ENCODE results near the gene DEPDC5. TPM values are rescaled to one million over a fixed set of nuclear protein-coding genes. Genes with fewer than 3 reads are reported as not detected.

Gene DEPDC5
- total and polyA plus RNA-seq, 9 of the 15 experiments (the other 6 are each of a cell fraction or from before 2014, with no cell fraction given), result 2.3 to 12.3 (median 10.7) TPM

GRCh38 chr22:31944700-31945442 is 191.1 kb downstream of the DEPDC5 start (continued):
- peak; percentile 67 for TF ChIP-seq VEZF1 (CRISPR knock-in tag; IDR thresholded peaks at IDR 0.05)
- peak; percentile 17; the same call in 1 of the 2 replicates for TF ChIP-seq GTF2E2 (tag; IDR thresholded peaks at IDR 0.05)
- 0 out of 4 replicates have a peak, but pooled peaks have one; percentile 2 to 28 for TF ChIP-seq MAZ (CRISPR knock-in tag; conservative IDR thresholded peaks at IDR 0.05 in 1 of 2, IDR thresholded peaks at IDR 0.05 in 1 of 2)
- TF ChIP-seq ZNF639 (CRISPR knock-in tag; conservative IDR thresholded peaks at IDR 0.05 in 1 of 2, IDR thresholded peaks at IDR 0.05 in 1 of 2), result 0 out of 4 replicates have a peak, but pooled peaks of 1 of the 2 experiments have one; percentile 8
- TF ChIP-seq RBM15 (IDR thresholded peaks at IDR 0.05; ENCODE audit: insufficient read depth, low read length), result no peak
- no peak for TF ChIP-seq FUS (optimal IDR thresholded peaks at IDR 0.05; ENCODE audit: low read depth, low read length)
- peak; percentile 71 for TF ChIP-seq POLR2G (IDR thresholded peaks at IDR 0.05; ENCODE audit: low read depth, low read length)
- TF ChIP-seq YY1 (IDR thresholded peaks at IDR 0.05; ENCODE audit: borderline replicate concordance in 1 of 3, control insufficient read depth in 1 of 3, extremely low read depth in 1 of 3, insufficient read depth in 3 of 3, insufficient read length in 1 of 3, insufficient replicate concordance in 2 of 3, low read depth in 1 of 3, low read length in 2 of 3), result peak in 1 of 3 experiments; percentile 35
- TF ChIP-seq ATF6 (CRISPR knock-in tag; IDR thresholded peaks at IDR 0.05), result no peak
- TF ChIP-seq NONO (IDR thresholded peaks at IDR 0.05; ENCODE audit: low read depth in 2 of 2, low read length in 1 of 2), result peak in 1 of 2 experiments; percentile 87; a peak in 3 of 4 replicates
- TF ChIP-seq ZBTB33 (CRISPR knock-in tag; IDR thresholded peaks at IDR 0.05), result no peak
- peak; percentile 50; the same call in 1 of the 2 replicates for TF ChIP-seq TFAP4 (CRISPR knock-in tag; IDR thresholded peaks at IDR 0.05; ENCODE audit: borderline replicate concordance)
- TF ChIP-seq HDAC1 (IDR thresholded peaks at IDR 0.05), result 0 out of 4 replicates have a peak, but pooled peaks of 1 of the 2 experiments have one; percentile 25
- 0 out of 2 replicates have a peak, but pooled peaks have one; percentile 25 for TF ChIP-seq GABPA (tag; conservative IDR thresholded peaks at IDR 0.05; ENCODE audit: low read depth)
- peak; percentile 64; the same call in 1 of the 2 replicates for TF ChIP-seq PHF8 (IDR thresholded peaks at IDR 0.05; ENCODE audit: borderline replicate concordance, low read length)

Data from K562 (cell line).